Esophagus squamous epithelium (tissue), 4 donors: ENCODE data around the gene KRTAP1-1.

ENCODE experiments used
- CTCF ChIP-seq, 6 experiments: fragments of 450-650 bp in 4 of 6; fragments of 200-600 bp in 2 of 6; sonication (generic) in 2 of 6; IDR thresholded peaks; one replicate each; pipeline ENCODE4 v1.5.1; 2016 to 2019; ENCODE audit warnings: antibody characterized with exemption in 6 of 6, mild to moderate bottlenecking in 4 of 6, moderate library complexity in 4 of 6
- POLR2A ChIP-seq, 4 donors: fragments of 450-650 bp; IDR thresholded peaks; one replicate each; pipeline ENCODE4 v1.6.1; 2017; ENCODE audit warnings: antibody characterized with exemption in 4 of 4, mild to moderate bottlenecking in 4 of 4, moderate library complexity in 3 of 4

DNA sequence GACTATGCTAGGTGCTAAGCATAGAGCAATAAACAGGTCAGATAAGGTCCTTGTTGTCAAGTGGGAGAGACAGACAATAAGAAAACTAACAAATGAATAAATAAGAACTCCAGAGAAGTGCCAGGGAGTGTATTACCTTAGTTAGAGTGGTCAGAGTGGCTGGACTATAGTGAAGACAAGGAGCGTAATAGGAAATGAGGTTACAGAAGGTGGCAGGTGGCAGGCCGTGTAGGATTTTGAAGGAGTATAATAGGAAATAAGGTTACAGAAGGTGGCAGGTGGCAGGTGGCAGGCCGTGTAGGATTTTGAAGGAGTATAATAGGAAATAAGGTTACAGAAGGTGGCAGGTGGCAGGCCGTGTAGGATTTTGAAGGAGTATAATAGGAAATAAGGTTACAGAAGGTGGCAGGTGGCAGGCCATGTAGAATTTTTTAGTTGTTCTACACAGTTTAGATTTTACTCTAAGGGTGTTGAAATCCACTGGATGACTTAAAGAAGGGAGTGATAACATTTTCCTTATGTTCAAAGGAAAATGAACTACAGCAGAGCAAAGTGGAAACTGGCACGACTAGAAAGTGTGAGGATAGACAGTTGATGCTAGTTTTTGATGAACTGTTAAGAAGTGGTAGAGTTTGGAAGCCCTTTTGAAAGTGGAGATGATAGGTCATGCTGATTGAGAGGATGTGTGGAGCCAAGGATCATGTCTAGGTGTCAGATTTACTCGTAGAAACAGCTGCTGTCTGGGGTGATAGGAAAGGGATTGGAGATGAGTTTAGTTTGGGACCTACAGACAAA is 28.7 kb downstream of the KRTAP1-1 start:
- TF ChIP-seq CTCF (IDR thresholded peaks at IDR 0.05) (no peak), POLR2A (IDR thresholded peaks at IDR 0.05) (no peak)
